ENCODE measurements around the gene PIP5K1B.

PIP5K1B gene

GRCh38 chr9:68950188-68950587 lies 245.1 kb downstream of the PIP5K1B start:
- TF ChIP-seq, protein P1, sequence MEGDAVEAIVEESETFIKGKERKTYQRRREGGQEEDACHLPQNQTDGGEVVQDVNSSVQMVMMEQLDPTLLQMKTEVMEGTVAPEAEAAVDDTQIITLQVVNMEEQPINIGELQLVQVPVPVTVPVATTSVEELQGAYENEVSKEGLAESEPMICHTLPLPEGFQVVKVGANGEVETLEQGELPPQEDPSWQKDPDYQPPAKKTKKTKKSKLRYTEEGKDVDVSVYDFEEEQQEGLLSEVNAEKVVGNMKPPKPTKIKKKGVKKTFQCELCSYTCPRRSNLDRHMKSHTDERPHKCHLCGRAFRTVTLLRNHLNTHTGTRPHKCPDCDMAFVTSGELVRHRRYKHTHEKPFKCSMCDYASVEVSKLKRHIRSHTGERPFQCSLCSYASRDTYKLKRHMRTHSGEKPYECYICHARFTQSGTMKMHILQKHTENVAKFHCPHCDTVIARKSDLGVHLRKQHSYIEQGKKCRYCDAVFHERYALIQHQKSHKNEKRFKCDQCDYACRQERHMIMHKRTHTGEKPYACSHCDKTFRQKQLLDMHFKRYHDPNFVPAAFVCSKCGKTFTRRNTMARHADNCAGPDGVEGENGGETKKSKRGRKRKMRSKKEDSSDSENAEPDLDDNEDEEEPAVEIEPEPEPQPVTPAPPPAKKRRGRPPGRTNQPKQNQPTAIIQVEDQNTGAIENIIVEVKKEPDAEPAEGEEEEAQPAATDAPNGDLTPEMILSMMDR (IDR thresholded peaks at IDR 0.05; ENCODE audit: low read depth, low read length), result no peak
- in situ Hi-C loops (cut with HindIII; ENCODE audit: low sequenced_read_pairs), result no loop called here
- no peak overlapping the region for H3K4me3 ChIP-seq (ENCODE audit: low read depth, low read length)
- DNase-seq (ENCODE audit: low read depth, low spot score), result no peak

GRCh38 chr9:68950689-68951088 lies 245.6 kb downstream of the PIP5K1B start:
- no peak for DNase-seq (ENCODE audit: low read depth, low spot score)
- TF ChIP-seq, protein P1 (IDR thresholded peaks at IDR 0.05; ENCODE audit: low read depth, low read length), result no peak
- H3K4me3 ChIP-seq (ENCODE audit: low read depth, low read length), result no peak overlapping the region
- in situ Hi-C loops (cut with HindIII; ENCODE audit: low sequenced_read_pairs), result no loop called here

DNA sequence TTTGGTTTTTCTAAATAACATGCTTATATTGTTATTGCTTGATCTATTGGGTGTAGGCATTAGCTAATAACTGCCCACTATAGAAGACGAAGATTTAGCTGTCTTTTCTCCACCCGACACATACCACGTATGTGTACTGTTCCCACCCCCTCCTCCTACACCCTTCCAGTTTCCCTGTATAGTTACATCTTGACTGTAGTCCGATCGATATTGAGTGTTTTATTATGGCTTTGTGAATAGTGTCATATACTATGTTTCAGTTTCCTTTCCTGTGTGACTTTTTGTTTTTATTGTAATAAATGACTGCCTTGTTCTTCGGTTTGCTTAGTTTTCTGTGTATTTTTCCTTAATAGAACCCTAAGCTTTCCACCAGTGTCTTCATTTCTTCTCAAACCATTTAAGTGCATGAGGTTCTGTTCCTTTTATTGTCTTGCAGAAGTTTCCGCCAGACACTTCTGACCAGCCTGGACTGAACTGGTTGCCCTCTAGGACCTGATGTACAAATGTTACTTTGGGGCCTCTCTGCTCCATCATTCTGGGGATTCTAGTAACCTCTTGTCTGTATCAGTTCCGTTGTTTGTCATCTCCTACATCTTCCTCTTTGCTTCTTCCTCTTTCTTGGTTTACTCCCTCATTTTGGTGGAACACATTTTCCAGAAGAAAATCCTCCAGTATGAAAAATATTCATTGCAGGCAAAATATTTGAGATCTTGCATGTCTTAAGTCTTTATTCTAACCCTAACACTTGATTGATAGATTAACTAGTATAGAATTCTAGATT lies 247.0 kb downstream of the PIP5K1B start:
- in situ Hi-C loops (cut with HindIII; ENCODE audit: low sequenced_read_pairs), result no loop called here
- TF ChIP-seq, protein P1 (IDR thresholded peaks at IDR 0.05; ENCODE audit: low read depth, low read length), result no peak
- DNase-seq (ENCODE audit: low read depth, low spot score), result no peak
- H3K4me3 ChIP-seq (ENCODE audit: low read depth, low read length), result no peak overlapping the region

GRCh38 chr9:68953771-68954170 lies 248.7 kb downstream of the PIP5K1B start:
- no peak for DNase-seq (ENCODE audit: low read depth, low spot score)
- no peak overlapping the region for H3K4me3 ChIP-seq (ENCODE audit: low read depth, low read length)
- in situ Hi-C loops (cut with HindIII; ENCODE audit: low sequenced_read_pairs), result no loop called here
- TF ChIP-seq, protein P1 (IDR thresholded peaks at IDR 0.05; ENCODE audit: low read depth, low read length), result no peak

- in situ Hi-C loops (cut with HindIII; ENCODE audit: low sequenced_read_pairs), result no loop called here
- TF ChIP-seq, protein P1 (IDR thresholded peaks at IDR 0.05; ENCODE audit: low read depth, low read length), result no peak
- H3K4me3 ChIP-seq (ENCODE audit: low read depth, low read length), result no peak overlapping the region
- DNase-seq (ENCODE audit: low read depth, low spot score), result no peak
These were observed 250.3 kb downstream of the PIP5K1B start for GRCh38 chr9:68955330-68955729.

GRCh38 chr9:68957479-68957878 lies 252.4 kb downstream of the PIP5K1B start:
- in situ Hi-C loops (cut with HindIII; ENCODE audit: low sequenced_read_pairs), result no loop called here
- no peak for DNase-seq (ENCODE audit: low read depth, low spot score)
- TF ChIP-seq, protein P1 (IDR thresholded peaks at IDR 0.05; ENCODE audit: low read depth, low read length), result no peak
- no peak overlapping the region for H3K4me3 ChIP-seq (ENCODE audit: low read depth, low read length)

All from astrocyte of the spinal cord (primary cell).